HepG2 (cell line): ENCODE results near the gene IL5RA. TPM values are rescaled to one million over a fixed set of nuclear protein-coding genes. Genes with fewer than 3 reads are reported as not detected.

Experiments
- ATAC-seq: fragments of 200-7000 bp; cut with Tn5 transposase; 3 replicates; pipeline ENCODE4 v1.9.1; 2020; ENCODE audit warnings: mild to moderate bottlenecking, moderate library complexity
- BruUV-seq: library from RNA; stranded (reverse); fragments of 400-500 nt; replicated peaks from 2 replicates; lab custom pipeline; 2021; lab: Mats Ljungman, UMichigan
- CTCF ChIA-PET: fragments of 300-600 bp; formaldehyde crosslinking; extraction: SDS; loops from one replicate; lab custom pipeline; 2021; ENCODE audit warnings: low total read pairs, inconsistent platforms, low intra/inter-chr PET ratio; lab: Yijun Ruan, JAX
- POLR2A ChIA-PET: fragments of 350-600 bp; sonication (Branson Sonifier 250); formaldehyde crosslinking; loops from one replicate; lab custom pipeline; 2020; ENCODE audit warnings: antibody characterized with exemption, inconsistent platforms; lab: Yijun Ruan, JAX
- DNase-seq: peaks from one replicate; pipeline ENCODE4 v3.0.0-alpha.2; 2015; ENCODE audit warnings: low spot score
- FAIRE-seq: peaks from 3 replicates; lab custom pipeline; 2011; peaks lifted over from hg19 to GRCh38; lab: Jason Lieb, UNC
- H2AFZ ChIP-seq: one replicate; pipeline ENCODE4 v1.6.1; 2011; ENCODE audit warnings: low read length, inconsistent platforms
- H3K27ac ChIP-seq: fragments of 300-600 bp; 3 replicates; pipeline ENCODE4 v1.8.0; 2011; ENCODE audit warnings: mixed run types, mild to moderate bottlenecking, mixed read lengths, low read length, inconsistent platforms; ENCODE audit not compliant: insufficient read depth; ENCODE audit errors: extremely low read length
- H3K27me3 ChIP-seq, 2 experiments: fragments of 200-600 bp in 1 of 2; 2 replicates in 1 of 2; 3 replicates in 1 of 2; pipeline versions ENCODE4 v1.6.0 to v1.8.0; 2011; ENCODE audit warnings: low read length in 2 of 2, mild to moderate bottlenecking in 2 of 2, moderate library complexity in 2 of 2, inconsistent platforms in 1 of 2; ENCODE audit not compliant: insufficient read depth in 2 of 2, control insufficient read depth in 1 of 2
- H3K36me3 ChIP-seq, 2 experiments: fragments of 200-600 bp in 1 of 2; replicated peaks in 1 of 2; 2 replicates in 1 of 2; 3 replicates in 1 of 2; pipeline versions ENCODE4 v1.5.1 to v1.8.0; 2011; ENCODE audit warnings: low read length in 2 of 2, inconsistent platforms in 1 of 2; ENCODE audit not compliant: insufficient read depth in 2 of 2, control insufficient read depth in 1 of 2
- H3K4me1 ChIP-seq: 2 replicates; pipeline ENCODE4 v1.5.1; 2012; ENCODE audit warnings: low read length, inconsistent platforms; ENCODE audit not compliant: insufficient read depth
- H3K4me2 ChIP-seq: 2 replicates; pipeline ENCODE4 v1.6.0; 2011; ENCODE audit warnings: low read depth, low read length, inconsistent platforms
- H3K4me3 ChIP-seq, 3 experiments: fragments of 200-600 bp in 1 of 3; sonication (generic), shearing (Covaris generic) in 1 of 3; replicated peaks in 1 of 3; 2 replicates each; pipeline ENCODE4 v1.5.1; 2011 to 2016; ENCODE audit warnings: low read length in 3 of 3, inconsistent platforms in 2 of 3, low read depth in 2 of 3, mild to moderate bottlenecking in 2 of 3, control low read depth in 1 of 3, mixed read lengths in 1 of 3; ENCODE audit not compliant: insufficient read depth in 1 of 3
- H3K79me2 ChIP-seq: one replicate; pipeline ENCODE4 v1.6.1; 2011; ENCODE audit warnings: low read length, inconsistent platforms; ENCODE audit not compliant: insufficient read depth
- H3K9ac ChIP-seq: 2 replicates; pipeline ENCODE4 v1.6.0; 2011; ENCODE audit warnings: mild to moderate bottlenecking, low read depth, low read length, inconsistent platforms; ENCODE audit not compliant: insufficient read depth
- H3K9me3 ChIP-seq: 2 replicates; pipeline ENCODE4 v1.5.1; 2012; ENCODE audit warnings: mild to moderate bottlenecking, low read length
- H4K20me1 ChIP-seq: 2 replicates; pipeline ENCODE4 v1.6.0; 2011; ENCODE audit warnings: inconsistent platforms, mild to moderate bottlenecking, low read length, moderate library complexity; ENCODE audit not compliant: insufficient read depth
- BRCA1 ChIP-seq: sonication (generic); formaldehyde crosslinking; IDR thresholded peaks from 2 replicates; pipeline ENCODE4 v1.4.0; 2020; ENCODE audit warnings: missing genetic modification reagents
- DR1 ChIP-seq: sonication (generic); formaldehyde crosslinking; IDR thresholded peaks from 2 replicates; pipeline ENCODE4 v1.8.0; 2021; ENCODE audit warnings: mild to moderate bottlenecking, missing genetic modification reagents, inconsistent platforms
- DRAP1 ChIP-seq: IDR thresholded peaks from 2 replicates; pipeline ENCODE4 v1.6.1; 2016; ENCODE audit warnings: missing genetic modification reagents, missing compliant biosample characterization
- GTF3A ChIP-seq: sonication (generic); formaldehyde crosslinking; conservative IDR thresholded peaks from 2 replicates; pipeline ENCODE4 v1.4.0; 2020; ENCODE audit warnings: mild to moderate bottlenecking, missing genetic modification reagents
- HNRNPK ChIP-seq: fragments of 200-400 bp; formaldehyde crosslinking; IDR thresholded peaks from 2 replicates; pipeline ENCODE4 v1.6.1; 2018; ENCODE audit warnings: low read length, low read depth, moderate library complexity, mild to moderate bottlenecking; ENCODE audit not compliant: poor library complexity, severe bottlenecking
- KAT8 ChIP-seq: IDR thresholded peaks from 2 replicates; pipeline ENCODE4 v1.6.1; 2016; ENCODE audit warnings: missing genetic modification reagents, missing compliant biosample characterization
- MAFF ChIP-seq: IDR thresholded peaks from 2 replicates; pipeline ENCODE4 v1.6.1; 2011; ENCODE audit warnings: low read depth, low read length, improper control_type of control experiment
- MAFK ChIP-seq, 2 experiments: IDR thresholded peaks in 1 of 2; conservative IDR thresholded peaks in 1 of 2; 2 replicates each; pipeline ENCODE4 v1.6.1; 2011; ENCODE audit warnings: improper control_type of control experiment in 2 of 2, low read length in 2 of 2
- MED13 ChIP-seq: sonication (generic); formaldehyde crosslinking; IDR thresholded peaks from 2 replicates; pipeline ENCODE4 v1.5.0; 2020; ENCODE audit warnings: missing genetic modification reagents
- PAWR ChIP-seq: sonication (generic); formaldehyde crosslinking; IDR thresholded peaks from 2 replicates; pipeline ENCODE4 v1.4.0; 2020; ENCODE audit warnings: missing genetic modification reagents, mild to moderate bottlenecking, borderline replicate concordance
- ZNF207 ChIP-seq: fragments of 450-650 bp; IDR thresholded peaks from 2 replicates; pipeline ENCODE4 v1.6.1; 2016; ENCODE audit warnings: antibody characterized with exemption, borderline replicate concordance
- WGBS: methylation state at CpG from one replicate; pipeline ENCODE4 v1.1.6; 2017; ENCODE audit warnings: low lambda C conversion rate; 5-methylcytosine and 5-hydroxymethylcytosine counted together
- in situ Hi-C: cut with HindIII; loops from 2 replicates; pipeline ENCODE4 v1.10.0; 2017; ENCODE audit warnings: low pct_unique_long_range_greater_than_20kb; ENCODE audit not compliant: extremely low pct_ligation_motif_present
- intact Hi-C: fragments of 100-400 bp; cut with micrococcal nuclease; formaldehyde crosslinking; loops from one replicate; pipeline ENCODE4 v1.10.0; 2022; ENCODE audit not compliant: unreplicated experiment
- polyA plus RNA-seq, 8 experiments: library from polyadenylated mRNA; depleted of rRNA in 3 of 8; stranded (reverse) in 7 of 8; unstranded in 1 of 8; fragments of >200 nt; fragmentation: Illumina TruSeq in 4 of 8; extraction: Trizol in 4 of 8; gene quantifications; 2 replicates each; pipeline versions ENCODE4 v1.2.1 to v1.2.3, GENCODE V29; 2011 to 2016; ENCODE audit warnings: low read depth in 4 of 8, missing spikeins in 1 of 8, mixed read lengths in 1 of 8; ENCODE audit not compliant: insufficient read depth in 1 of 8
- total RNA-seq, 5 experiments: library from RNA; depleted of rRNA; stranded (reverse); fragments of >200 nt; fragmentation: Illumina TruSeq; extraction: Trizol; gene quantifications; 2 replicates each; pipeline ENCODE4 v1.2.3, GENCODE V29; 2016; ENCODE audit warnings: low read depth in 1 of 5
- TF ChIP-seq, protein P1 (sequence below): sonication (generic); formaldehyde crosslinking; IDR thresholded peaks from 2 replicates; pipeline ENCODE4 v1.5.0; 2020; ENCODE audit warnings: mild to moderate bottlenecking, missing genetic modification reagents

Gene IL5RA
- total and polyA plus RNA-seq, 2 of the 13 experiments (the other 11 are each of a cell fraction or from before 2014, with no cell fraction given), result not detected

- Histone ChIP-seq H3K27ac (no peak overlapping the region), H3K79me2 (no peaks in the 10 kb centered on the region), H3K36me3 (no peaks in the 10 kb centered on the region)
- WGBS, result 9% methylated on average over 3 of the region's 3 CpGs
- no peak for TF ChIP-seq MED13 (CRISPR knock-in tag)
- peak; percentile 46 to 80; a peak in 3 of 4 replicates for TF ChIP-seq MAFK (conservative IDR thresholded peaks at IDR 0.05 in 1 of 2, IDR thresholded peaks at IDR 0.05 in 1 of 2; ENCODE audit: low read length in 2 of 2)
- TF ChIP-seq HNRNPK, result no peak
- peak; percentile 71 for TF ChIP-seq MAFF
- TF ChIP-seq, all 625 proteins: peak for 2
- Histone ChIP-seq H3K9me3 (no peaks in the 10 kb centered on the region), H3K4me1 (no peaks in the 10 kb centered on the region), H2AFZ (no peak overlapping the region), H3K4me2 (no peak overlapping the region), H3K4me3 (no peak overlapping the region), H3K9ac (no peak overlapping the region), H3K27me3 (peaks cover 0 to 2% of the 10 kb centered on the region in 2 experiments; a peak in 1 of 5 replicates), H4K20me1 (no peaks in the 10 kb centered on the region)
- DNase-seq (no peak), FAIRE-seq (no peak), ATAC-seq (no peak)
- no TSS peak for BruUV-seq
- in situ Hi-C loops (no loop called here), intact Hi-C loops (no loop called here)
- POLR2A ChIA-PET, result interaction anchor here (0.7 kb wide), 1 partner anchor 12 kb away, joined by 4 read pairs; no protein-coding TSS in a partner anchor
- CTCF ChIA-PET, result no interaction called here
Observed at GRCh38 chr3:3105246-3105645, 4.9 kb downstream of the IL5RA start.

DNA sequence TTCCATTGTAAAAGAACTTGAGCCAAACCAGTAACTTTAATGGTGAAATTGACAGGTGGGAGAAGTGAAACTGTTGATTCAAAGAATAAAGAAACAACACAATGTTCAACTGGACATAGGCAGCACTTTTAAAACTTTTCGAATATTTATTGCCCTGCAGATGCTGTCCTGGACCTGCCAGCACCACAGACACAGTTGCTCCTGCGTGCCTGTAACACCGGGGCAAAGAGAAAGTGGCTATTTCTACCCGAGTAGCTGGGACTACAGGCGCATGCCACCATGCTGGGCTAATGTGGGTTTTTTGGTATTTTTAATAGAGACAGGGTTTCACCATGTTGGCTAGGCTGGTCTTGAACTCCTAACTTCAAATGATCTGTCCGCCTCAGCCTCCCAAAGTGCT lies 7.4 kb downstream of the IL5RA start:
- FAIRE-seq (no peak), ATAC-seq (no peak), DNase-seq (no peak)
- H3K27me3 ChIP-seq, result peaks cover 0 to 5% of the 10 kb centered on the region in 2 experiments; a peak in 1 of 5 replicates
- POLR2A ChIA-PET, result no interaction called here
- H3K4me3 ChIP-seq, result no peak overlapping the region
- H3K4me2 ChIP-seq, result no peak overlapping the region
- no peaks in the 10 kb centered on the region for H3K9me3 ChIP-seq
- BruUV-seq, result no TSS peak
- CTCF ChIA-PET, result no interaction called here
- no peak overlapping the region for H3K9ac ChIP-seq
- no peak overlapping the region for H2AFZ ChIP-seq
- H4K20me1 ChIP-seq, result no peaks in the 10 kb centered on the region
- in situ Hi-C loops (no loop called here), intact Hi-C loops (no loop called here)
- H3K36me3 ChIP-seq, result no peaks in the 10 kb centered on the region
- H3K79me2 ChIP-seq, result no peaks in the 10 kb centered on the region
- 12% methylated on average over 6 of the region's 6 CpGs for WGBS
- no peaks in the 10 kb centered on the region for H3K4me1 ChIP-seq
- no peak overlapping the region for H3K27ac ChIP-seq
- TF ChIP-seq DRAP1 (no peak), DR1 (CRISPR knock-in tag) (no peak), ZNF207 (no peak), KAT8 (CRISPR knock-in tag) (no peak), BRCA1 (CRISPR knock-in tag) (no peak), GTF3A (CRISPR knock-in tag) (no peak), PAWR (CRISPR knock-in tag) (no peak)
- TF ChIP-seq, protein P1, sequence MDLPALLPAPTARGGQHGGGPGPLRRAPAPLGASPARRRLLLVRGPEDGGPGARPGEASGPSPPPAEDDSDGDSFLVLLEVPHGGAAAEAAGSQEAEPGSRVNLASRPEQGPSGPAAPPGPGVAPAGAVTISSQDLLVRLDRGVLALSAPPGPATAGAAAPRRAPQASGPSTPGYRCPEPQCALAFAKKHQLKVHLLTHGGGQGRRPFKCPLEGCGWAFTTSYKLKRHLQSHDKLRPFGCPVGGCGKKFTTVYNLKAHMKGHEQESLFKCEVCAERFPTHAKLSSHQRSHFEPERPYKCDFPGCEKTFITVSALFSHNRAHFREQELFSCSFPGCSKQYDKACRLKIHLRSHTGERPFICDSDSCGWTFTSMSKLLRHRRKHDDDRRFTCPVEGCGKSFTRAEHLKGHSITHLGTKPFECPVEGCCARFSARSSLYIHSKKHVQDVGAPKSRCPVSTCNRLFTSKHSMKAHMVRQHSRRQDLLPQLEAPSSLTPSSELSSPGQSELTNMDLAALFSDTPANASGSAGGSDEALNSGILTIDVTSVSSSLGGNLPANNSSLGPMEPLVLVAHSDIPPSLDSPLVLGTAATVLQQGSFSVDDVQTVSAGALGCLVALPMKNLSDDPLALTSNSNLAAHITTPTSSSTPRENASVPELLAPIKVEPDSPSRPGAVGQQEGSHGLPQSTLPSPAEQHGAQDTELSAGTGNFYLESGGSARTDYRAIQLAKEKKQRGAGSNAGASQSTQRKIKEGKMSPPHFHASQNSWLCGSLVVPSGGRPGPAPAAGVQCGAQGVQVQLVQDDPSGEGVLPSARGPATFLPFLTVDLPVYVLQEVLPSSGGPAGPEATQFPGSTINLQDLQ (CRISPR knock-in tag), result no peak
